GM21423 (cell line): ENCODE measurements around the gene LAMC1.
"Not testable (repeated sequence)": the region's sequence is repeated elsewhere in the genome, so short reads cannot be mapped to it uniquely, and the experiment has no call there.

ENCODE experiments used
- ATAC-seq: cut with Tn5 transposase; IDR thresholded peaks from one replicate; pipeline ENCODE4 v1.9.1; 2021; ENCODE audit warnings: mild to moderate bottlenecking, moderate library complexity; ENCODE audit not compliant: unreplicated experiment

The LAMC1 gene

DNA sequence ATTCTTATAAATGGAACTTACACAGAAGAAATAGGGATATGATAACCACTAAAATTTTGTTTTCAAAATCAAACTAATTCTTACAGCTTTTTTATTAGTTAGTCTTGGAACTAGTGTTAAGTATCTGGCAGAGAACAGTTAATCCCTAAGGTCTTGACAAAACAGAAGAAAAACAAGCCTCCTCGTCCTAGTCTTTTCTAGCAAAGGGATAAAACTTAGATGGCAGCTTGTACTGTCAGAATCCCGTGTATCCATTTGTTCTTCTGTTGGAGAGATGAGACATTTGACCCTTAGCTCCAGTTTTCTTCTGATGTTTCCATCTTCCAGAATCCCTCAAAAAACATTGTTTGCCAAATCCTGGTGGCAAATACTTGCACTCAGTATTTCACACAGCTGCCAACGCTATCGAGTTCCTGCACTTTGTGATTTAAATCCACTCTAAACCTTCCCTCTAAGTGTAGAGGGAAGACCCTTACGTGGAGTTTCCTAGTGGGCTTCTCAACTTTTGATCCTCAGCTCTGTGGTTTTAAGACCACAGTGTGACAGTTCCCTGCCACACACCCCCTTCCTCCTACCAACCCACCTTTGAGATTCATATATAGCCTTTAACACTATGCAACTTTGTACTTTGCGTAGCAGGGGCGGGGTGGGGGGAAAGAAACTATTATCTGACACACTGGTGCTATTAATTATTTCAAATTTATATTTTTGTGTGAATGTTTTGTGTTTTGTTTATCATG lies 120.5 kb downstream of the LAMC1 start:
- no peak for ATAC-seq

DNA sequence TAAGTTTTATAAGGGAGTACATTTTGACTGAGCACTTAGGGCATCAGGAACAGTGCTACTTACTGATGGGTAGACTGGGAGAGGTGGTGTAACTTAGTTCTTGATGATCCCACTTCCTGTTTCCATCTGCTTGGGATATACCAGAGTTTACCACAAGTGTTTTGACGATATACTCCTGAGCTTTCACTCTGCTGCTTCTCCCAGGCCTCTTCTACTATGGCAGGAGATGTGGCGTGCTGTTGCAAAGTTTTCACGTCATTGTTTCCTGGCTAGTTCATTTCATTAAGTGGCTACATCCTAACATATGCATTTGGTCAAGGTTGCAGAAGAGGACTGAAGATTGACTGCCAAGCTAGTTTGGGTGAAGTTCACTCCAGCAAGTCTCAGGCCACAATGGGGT lies 121.5 kb downstream of the LAMC1 start:
- no peak for ATAC-seq

DNA sequence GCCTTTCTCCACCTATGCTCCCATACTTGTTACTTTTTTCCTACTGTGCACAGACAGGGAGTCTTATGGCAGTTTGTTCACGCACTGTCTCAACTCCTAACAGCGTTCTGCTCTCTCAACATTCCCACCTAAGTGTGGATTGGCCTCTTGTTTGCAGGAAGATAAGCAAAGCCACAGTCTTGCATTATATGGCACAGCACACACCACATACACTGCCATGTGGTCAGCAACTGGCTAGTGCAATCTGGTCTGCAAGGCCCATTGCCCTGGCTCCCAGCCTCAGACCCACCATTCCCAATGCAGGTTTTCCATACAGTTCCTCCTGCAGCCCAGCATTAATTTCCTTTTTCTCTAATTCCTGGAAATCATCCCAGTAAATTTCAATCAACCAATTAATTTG lies 124.5 kb downstream of the LAMC1 start:
- no peak for ATAC-seq

DNA sequence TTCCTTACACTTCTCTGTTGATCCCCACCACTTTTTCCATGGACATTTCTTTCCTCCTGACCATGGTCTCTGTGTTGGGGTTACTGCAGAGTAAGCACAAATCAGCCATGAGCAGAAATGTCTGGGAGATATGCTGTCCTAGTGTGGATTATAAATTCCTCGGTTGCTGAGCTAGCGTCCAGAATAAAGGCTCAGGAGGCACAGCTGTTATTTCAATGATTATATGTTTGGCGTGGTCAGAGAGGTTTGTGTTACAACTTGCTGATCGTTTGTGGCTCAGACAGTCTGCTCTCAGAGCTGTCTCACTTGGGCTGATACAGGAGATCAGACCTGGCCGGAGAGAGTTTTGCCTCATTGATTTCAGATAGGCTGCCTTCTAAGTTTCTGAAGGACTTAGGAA lies 125.4 kb downstream of the LAMC1 start:
- no peak for ATAC-seq

DNA sequence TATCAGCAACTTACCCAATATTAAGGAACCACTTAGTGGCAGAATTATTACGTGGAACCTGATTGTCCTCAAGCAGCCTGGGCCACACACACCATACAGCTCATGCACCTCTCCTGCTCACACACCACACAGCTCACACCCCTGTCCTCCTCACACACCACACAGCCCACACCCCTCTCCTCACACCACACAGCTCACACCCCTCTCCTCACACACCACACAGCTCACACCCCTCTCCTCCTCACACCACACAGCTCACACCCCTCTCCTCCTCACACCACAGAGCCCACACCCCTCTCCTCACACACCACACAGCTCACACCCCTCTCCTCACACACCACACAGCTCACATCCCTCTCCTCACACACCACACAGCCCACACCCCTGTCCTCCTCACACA lies 126.1 kb downstream of the LAMC1 start:
- ATAC-seq, result no peak

DNA sequence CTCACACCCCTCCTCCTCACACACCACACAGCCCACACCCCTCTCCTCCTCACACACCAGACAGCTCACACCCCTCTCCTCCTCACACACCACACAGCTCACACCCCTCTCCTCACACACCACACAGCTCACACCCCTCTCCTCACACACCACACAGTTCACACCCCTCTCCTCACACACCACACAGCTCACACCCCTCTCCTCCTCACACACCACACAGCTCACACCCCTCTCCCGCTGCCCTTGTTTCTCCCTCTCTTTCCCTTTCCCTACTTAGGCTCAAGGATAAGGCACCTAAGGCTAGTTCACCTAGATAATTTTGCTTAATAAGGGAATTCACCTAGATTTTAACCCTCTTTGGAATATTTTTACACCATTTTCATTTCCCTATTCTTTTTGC lies 126.8 kb downstream of the LAMC1 start:
- not testable (repeated sequence) for ATAC-seq

DNA sequence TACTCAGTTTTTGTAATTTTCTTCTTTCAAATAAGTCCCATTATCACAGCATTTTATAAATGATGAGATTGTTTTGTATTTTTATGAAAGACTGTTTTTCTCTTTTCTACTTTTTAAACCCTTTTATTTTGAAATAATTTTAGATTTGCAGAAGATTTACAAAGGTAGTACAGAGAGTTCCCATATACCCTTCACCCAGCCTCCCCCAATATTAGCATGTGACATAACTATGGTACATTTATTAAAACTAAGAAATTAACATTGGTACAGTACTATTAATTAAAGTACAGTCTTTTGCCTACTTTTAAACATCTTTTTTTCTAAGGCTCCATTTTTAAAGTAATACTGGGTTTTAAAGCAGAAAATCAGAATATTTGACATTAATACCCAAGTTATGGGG lies 127.2 kb downstream of the LAMC1 start:
- no peak for ATAC-seq

DNA sequence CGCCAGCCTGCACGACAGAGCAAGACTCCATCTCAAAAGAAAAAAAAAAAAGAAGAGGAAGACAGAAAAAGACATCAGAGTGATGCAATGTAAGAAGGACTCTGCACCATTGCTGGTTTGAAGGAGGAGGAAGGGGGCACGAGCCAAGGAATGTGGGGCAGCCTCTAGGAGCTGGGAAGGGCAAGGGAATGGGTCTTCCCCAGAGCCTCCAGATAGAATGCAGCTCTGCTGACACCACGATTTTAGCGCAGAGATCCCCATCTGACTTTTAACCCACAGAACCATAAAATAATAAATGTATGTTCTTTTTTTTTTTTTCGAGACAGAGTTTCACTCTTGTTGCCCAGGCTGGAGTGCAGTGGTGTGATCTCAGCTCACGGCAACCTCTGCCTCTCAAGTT lies 129.0 kb downstream of the LAMC1 start:
- no peak for ATAC-seq

DNA sequence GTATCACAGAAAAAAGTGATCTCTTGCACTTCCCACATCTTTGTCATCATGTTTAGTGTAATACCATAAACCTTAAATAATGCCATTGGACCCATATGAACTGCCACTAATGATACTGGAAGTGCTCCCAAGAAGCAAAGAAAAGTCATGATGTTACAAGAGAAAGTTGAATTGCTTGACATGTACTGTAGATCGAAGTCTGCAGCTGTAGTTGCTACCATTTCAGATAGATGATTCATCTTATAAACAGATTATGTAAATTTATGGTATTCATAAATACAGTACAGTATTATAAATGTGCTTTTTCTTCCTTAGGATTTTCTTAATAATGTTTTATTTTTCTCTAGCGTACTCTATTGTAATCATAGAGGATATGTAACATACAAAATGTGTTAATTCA lies 132.7 kb downstream of the LAMC1 start:
- ATAC-seq, result no peak

DNA sequence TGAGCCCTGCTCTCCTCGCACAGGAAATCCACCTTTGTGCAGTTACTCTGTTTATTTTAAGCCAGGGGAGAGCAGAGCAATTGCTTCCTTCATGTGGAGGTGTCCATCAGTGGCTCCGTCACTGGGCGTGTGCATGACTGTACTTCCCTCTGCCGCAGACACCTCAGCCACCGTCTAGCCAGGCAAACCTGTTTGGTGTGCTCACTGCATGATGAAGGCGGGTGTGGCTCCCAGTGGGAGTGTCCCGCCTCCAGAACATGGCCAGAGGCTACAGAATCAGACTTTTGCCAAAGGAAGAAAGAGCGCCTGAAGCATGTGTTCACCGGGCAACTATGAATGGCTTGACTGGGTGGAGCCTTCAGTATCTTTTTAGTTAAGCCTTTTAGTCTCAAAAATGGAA lies 136.7 kb downstream of the LAMC1 start:
- no peak for ATAC-seq

DNA sequence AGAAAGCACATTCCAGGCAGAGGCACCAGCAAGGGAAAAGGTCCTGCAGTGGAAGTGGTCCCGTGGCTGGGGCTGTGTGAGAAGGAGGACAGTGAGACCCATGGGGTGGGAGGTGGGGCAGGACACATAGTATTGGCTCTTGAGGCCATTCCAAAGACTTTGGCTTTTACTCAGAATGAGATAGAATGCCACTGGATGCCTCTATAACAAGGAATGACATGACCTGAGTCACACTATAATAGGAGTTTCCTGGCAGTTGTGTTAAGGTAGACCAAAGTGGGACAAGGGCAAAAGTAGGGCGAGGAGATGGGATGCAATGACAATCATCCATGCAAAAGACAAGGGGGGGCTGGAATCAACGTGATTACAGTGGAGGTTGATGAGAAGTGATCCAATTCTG lies 138.2 kb downstream of the LAMC1 start:
- ATAC-seq, result no peak

DNA sequence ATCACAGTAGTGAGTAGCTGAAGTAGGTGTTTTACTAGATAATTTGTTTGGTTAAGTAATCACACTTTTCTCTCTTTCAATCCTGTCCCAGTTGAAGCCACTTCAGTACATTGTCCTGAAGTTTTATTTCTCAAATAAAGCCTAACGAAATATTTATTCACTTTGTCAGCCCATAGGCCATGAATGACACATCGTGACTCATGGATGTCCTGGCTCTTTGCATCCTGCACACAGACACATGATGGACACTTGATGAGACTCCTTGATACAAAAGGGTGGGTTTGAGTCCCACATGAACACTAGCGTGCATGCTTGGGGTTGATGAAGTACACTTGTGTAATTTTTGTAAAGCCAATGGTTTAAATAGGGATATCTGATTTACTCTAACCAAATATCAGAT lies 140.1 kb downstream of the LAMC1 start:
- no peak for ATAC-seq

DNA sequence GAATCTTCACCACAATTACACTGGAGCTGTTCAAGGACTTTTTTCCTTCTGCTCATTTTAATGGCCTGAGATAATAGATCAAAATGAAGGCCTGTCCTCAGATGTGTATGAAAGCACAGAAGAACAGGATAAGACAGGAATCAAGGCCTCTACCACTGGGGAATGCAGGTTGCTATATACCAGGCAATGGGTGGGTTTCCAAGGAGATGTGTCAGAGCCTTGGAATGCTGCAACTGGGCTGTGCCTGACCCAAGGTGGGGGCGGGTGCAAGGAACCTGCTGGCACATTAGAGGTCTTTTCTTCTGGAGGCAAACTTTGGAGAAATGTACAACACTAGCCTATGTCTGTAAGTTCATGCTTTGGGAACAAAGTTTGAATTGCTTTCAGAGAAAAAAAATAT lies 141.1 kb downstream of the LAMC1 start:
- ATAC-seq, result no peak

DNA sequence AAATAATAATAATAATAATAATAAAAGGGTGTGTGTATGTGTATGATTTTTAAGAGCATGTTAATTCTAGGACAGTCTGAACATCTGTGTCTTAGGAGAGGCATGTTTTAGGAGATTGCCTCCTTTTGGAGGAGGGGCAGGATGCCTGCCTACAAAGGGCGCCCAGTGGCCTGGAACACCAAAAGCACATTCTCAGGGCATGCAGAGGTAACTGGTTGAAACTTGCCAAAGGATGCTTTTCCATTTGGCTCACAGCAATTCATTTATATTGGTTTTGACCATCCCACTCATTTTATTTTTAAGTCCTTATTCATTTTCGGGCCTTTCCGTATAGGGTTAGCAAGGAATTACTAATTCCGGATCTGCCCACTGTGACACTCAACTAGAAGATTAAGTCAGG lies 141.7 kb downstream of the LAMC1 start:
- no peak for ATAC-seq

DNA sequence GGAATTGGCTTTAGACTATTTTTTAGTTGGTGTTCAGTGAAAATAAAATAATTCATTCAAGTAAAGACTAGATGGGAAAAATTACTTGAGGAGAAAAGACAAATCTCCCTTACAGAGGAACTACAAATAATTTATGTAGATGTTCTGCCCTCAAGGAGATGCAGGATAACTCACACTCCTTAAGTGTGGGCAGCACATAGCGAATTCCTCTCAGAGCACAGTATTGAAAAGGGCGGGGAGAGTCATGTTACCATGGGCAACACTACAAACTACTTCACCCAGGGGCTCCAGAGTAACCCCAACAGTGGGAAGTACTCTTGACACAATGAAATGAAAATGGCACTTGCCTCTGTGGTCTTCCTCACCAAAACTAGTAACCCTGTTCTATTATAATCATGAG lies 142.2 kb downstream of the LAMC1 start:
- ATAC-seq, result no peak

DNA sequence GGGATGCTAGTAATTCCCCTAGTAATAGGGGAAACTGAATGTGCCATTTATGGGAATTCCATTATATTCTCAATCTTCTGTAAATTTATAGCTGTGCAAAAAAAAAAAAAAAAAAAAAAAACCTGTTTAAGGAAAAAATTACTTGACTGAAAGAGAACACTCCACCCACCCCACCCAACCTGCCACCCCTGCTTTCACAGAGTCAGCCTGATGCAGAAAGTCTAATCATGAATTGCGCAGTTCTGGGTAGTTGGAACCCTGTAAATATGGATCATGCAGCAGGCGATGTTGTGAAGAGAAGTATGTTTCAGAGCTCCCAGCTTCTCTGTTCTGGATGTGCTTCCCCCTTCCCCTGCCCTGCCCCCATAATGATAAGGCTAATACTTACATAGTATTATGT lies 143.2 kb downstream of the LAMC1 start:
- no peak for ATAC-seq

DNA sequence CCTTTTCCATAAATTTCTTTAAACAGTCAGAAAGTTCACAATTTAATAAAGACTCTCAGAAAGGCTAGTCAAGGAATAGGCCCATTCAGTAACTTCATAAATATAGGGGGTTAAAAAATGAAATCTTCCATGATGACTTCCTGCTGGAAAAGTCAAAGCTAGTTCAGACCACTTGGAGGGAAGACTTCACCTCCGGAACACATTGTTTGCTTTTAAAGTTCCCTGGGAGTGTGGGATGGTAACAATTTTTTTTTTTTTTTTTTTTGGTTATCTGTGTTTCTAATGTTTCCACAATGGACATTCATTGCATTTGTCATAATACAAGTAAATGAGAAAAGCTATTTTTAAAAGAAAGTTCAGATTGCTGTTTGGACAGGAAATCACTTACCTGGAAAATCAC lies 144.5 kb downstream of the LAMC1 start:
- no peak for ATAC-seq

DNA sequence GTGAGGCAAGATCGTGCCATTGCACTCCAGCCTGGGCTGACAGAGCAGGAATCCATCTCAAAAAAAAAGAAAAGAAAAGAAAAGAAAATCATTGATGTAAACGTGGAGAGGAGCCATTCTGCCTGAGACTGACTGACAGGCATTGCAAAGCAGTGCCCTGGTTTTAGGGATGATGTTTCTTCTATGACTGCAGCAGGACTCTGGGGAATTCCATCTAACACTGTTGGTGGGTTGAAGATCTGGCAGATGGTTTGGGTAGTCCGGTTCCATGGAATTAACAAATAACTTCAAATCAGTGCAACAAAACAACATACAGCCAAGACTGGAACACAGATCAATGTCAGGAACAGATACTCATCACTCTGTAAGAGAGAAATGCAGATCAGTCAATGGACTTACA lies 145.1 kb downstream of the LAMC1 start:
- no peak for ATAC-seq

DNA sequence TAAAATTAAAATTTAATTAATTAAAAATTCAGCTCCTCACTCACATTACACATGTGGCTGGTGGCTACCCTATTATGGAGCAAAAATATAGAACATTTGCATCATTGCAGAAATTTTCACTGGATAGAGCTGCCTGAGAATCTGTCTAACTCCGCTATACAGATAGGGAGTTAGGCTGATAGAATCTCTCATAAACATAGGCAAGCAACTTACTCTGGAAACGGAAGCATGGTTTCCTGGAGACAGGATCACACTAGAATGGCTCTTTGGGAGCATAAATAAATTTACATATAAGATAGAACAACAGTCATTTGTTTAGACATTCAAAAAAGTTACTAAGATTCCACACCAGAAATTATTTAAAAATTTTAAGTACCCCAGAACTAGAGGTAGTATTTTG lies 150.6 kb downstream of the LAMC1 start:
- ATAC-seq, result no peak

DNA sequence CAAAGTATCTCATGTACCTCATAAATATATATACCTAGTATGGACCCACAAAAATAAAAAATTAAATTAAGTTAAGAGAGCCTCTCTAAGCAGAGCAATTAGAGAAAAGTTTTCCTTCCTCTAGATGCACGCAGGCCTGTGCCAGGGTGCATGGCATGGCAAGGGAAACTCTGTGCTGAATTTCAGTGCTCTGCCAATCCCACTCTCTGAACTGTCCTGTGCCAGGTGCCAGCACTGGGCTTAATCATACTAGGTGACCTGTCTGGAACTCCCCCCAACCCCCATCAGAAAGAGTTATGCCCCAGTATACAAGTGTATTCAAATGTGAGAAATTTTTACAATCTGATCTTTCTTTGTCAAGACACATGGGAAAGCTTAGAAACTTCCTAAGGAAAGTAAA lies 152.4 kb downstream of the LAMC1 start:
- ATAC-seq, result no peak

DNA sequence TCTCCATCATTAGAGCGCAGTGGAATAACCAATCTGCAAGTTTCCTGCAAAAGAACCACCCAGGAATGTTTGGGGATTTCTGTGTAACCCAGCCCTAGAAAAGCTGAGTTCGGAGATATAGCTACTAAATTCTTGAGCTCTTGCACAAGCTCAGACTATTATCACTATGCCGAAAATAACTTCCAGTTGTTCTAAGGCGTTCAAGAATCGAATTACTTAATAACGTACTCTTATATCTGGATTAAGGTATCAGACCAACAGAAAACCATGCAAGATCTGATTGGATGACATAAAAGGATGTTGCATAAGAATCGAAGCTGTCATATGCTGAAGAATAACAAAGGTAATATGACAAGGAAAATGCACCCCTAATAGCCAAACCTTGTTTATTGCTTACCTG lies 155.3 kb downstream of the LAMC1 start:
- ATAC-seq, result no peak

DNA sequence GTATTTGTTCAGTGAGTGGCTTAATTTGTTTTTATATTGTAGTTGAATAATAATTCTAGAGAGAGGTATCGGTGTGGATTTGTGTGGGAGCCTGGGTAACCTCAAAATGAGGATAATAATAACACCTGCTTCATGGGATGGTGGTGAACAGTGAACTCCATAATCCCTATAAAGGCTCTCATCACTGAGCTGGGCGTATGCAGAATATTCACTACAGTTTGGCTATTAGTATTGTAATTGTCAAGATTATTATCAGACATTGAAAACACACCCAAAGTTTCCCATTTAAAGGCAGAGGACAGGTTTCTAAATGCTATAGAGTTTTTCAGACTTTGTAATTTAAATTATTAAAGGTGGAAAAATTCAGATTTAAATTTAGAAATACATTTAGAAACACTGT lies 155.8 kb downstream of the LAMC1 start:
- ATAC-seq, result no peak

DNA sequence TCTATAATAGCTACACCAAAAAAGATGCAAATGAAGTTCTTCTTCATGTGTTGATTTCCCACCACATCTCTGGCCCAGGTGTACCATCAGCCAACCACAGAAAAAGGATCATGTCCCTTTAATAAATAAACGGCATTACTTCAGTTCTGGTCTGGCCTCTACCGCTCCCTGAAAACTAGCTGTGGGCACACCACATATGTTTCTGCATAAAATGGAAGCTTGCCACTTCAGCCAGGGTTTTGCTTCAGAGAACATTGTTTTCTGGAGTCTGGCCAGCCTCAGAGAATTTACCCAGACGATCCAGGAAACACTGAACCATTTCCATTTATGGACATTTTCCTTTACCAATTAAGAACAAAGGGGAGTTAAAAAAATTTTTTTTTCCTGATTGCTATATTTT lies 157.0 kb downstream of the LAMC1 start:
- ATAC-seq, result peak; percentile 44
